NCI-H2196 treated with DMSO at 0.1 percent for 48 hours (cell line): ENCODE measurements around the gene MED15.

Source experiments
- DNase-seq: peaks from one replicate; lab custom pipeline; 2025; ENCODE audit not compliant: unreplicated experiment; lab: John Stamatoyannopoulos, UW

MED15 gene

DNA sequence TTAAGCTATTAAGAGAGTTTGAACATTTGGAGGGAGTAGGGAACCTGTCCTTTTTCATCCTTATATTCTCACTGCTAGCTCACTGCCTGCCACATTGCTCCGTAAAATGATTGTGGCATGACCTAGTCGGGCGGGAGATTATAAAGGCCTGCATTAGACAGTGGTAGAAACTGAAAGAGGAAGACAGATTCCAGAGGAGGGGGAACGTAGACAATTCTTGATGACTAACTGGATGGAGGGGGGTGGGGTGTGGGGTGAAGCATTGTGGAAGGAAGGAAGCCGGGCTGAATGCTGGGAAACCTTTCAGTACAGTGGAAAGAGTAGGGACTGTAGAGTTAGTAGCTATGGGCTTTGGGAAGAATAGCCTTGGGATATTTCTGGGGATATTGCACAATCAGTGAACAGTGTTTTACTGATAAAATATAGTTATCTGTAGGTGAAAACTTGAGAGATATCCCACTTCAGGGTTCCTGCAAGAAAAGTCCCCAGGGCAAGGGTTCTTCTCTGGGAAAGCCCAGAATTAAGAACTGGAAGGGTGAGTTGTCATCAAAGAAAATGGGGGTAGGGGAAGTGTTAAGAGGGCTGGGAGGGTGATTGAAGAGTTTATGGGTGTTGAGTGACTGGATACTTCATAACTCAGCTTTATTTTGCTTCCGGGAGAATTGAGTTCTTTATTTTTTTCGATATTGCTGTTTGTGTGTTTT, 2.1 kb downstream of the MED15 start:
- no peak for DNase-seq

DNA sequence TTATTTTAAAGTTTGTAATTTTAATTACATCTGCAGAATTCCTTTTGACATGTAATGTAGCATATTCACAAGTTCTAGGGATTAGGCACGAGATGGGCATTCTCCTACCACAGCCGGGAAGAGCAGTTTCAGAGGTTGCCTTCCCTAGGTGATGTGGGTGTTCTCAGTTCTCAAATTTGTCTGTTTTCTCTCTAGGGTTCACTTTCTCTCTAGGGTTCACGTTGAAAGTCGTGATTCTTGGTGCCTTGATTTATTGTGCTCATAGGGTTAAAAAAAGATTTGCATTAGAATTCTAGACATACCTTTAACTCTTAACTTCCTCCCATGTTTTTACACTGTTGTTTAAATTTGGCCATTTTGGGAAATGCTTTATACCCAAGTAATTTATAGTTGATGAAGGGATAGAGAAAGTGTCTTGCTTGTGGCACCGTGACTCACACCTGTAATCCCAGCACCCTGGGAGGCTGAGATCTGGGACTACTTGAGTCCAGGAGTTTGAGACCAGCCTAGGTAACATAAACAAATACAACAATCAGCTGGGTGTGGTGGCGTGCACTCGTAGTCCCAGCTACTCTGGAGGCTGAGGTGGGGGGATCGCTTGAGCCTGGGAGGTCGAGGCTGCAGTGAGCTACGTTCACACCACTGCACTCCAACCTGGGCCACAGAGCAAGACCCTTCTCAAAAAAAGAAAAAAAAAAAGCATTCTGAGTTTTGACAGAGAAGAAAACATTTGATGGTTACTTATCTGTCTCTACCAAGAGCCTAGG, 3.6 kb downstream of the MED15 start:
- no peak for DNase-seq

DNA sequence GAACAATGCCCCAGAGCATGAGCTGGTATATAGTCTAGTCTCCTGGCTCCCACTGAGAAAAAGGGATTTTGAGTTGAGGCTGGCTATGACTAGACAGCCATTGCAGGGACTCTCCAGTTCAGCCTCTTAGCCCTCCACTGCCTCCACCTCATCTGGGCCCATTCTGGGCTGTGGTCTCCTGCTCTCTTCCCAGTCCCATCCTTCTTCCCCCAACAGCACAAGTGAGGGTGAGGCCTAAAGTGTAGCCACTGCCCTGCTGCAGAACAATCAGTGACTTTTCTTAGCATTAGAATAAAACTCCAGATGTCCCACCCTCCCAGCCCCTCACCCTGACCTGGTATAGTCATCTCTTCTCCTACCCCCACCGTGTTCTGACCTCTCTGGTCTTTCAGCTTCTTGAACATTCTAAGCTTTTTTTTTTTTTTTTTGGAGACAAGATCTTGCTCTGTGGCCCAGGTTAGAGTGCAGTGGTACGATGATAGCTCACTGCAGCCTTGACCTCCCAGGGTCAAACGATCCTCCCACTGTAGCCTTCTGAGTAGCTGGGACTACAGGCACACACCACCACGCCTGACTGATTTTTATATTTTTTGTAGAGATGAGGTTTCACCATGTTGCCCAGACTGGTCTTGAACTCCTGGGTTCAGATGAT, 4.3 kb downstream of the MED15 start:
- DNase-seq, result no peak

DNA sequence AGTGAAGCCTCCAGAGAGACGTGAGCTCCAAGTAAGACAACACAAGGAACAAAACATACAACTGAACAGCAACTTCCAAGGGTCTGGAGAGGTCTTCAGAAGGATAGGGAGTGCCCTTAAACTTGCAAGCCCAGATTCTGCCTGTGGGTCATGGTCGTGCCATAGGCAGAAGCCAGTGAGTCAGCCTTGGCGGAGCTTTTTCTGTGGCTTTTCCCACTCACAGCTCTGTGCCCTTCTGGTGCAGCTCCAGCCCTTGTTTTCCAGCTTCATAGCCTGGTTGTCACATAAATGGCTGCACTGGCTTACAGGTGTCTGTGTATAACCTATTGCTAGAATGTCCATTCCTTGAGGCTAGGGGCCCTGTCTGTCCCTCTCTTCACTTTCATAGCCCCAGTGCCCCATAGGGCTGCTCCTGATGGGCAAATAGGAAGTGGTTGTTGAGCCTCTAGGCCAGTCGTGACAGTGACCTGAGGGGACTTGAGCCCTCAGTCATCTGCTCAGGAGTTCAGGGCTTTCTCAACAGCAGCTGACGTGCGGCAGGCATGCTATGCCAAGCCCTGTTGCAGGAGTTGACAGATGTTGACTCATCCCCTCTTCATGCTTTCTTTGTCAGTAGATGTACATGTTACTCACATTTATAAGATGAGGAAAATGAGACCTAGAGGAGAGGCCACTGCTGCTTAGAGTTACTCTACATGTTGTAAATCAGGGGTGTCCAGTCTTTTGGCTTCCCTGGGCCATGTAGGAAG, 7.4 kb downstream of the MED15 start:
- DNase-seq, result no peak

DNA sequence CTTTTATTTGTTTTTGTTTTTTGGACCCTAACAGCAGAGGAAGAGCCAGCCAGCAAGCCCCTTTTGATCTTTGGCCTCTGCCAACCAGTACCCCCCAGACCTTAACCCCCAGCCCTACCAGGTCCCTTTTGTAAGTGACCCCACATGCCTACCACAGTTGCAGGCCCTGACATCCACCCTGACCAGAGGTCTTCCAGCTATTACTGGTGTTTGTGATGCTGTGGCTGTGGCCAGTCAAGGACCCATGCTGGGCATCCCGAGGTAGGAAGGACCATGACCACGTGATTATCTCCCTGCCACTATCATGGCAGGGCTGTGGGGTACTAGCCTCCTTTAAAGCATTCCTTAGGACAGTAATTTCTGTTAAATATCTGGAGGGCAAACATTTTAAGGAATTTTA, 9.0 kb downstream of the MED15 start:
- no peak for DNase-seq

DNA sequence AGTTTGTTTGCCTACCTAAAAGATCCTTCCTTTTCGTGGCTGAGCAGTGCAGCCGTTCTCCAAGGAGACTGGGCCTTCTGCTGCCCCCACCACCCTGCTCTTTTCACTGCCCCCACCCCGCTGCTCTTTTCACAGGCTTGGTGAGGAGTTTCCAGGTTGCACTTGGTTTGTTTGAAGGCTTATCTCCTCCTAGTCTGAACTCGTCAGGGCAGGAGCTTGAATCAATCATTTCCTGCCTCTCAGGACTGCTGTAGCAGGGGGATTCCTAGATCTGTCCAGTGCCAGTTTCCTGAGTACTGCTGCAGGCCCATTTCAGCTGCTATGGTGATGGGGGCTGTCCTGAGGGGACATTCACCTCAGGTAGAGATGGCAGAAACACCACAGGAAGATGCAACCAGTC, 10.0 kb downstream of the MED15 start:
- DNase-seq, result no peak

DNA sequence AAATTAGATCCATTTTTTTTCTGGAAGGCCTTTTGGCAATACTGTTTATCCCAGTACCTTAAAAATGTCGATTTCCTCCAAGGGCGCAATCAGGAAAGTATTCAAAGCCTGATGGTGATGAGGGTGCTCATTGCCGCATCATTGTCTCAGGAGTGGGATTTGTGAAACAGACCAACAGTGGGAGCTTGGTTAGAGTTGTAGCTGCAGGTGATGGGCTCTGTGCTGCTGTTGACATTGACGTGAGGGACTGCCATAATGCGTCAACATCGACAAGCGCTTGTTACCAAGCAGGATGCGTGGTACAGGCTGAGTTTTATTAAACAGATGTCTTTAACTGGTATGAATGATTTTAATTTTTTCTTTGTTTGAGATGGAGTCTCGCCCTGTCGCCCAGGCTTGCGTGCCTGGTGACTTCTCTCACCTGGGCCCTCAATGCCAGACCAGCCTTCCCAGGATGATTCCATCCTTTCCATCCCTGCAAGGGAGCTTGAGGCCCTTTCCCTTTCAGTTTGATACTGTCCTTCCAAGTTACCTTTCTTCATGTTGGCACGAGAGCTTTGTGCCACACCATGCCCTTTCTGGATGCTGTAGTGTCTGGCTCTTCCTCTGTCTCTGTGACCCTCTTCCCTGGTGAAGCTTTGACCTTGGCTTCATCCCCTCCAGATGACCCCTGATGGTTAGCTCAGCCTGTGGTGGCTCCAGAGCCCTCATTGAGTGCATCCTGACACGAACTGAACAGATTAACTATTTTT, 10.6 kb downstream of the MED15 start:
- no peak for DNase-seq

DNA sequence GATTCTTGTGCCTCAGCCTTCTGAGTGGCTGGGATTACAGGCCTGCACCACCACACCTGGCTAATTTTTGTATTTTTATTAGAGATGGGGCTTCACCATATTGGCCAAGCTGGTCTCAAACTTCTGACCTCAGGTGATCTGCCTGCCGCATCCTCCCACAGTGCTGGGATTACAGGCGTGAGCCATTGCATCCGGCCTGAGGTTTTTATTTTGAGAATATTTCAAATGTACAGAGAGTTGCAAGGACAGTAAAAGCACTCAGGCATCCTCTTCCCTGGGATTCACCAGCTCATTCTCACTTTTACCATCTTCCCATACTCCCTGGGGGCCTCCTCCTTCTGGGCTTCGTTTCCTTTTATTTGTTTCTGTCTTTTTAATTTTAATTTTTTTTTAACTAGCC, 12.1 kb downstream of the MED15 start:
- no peak for DNase-seq

DNA sequence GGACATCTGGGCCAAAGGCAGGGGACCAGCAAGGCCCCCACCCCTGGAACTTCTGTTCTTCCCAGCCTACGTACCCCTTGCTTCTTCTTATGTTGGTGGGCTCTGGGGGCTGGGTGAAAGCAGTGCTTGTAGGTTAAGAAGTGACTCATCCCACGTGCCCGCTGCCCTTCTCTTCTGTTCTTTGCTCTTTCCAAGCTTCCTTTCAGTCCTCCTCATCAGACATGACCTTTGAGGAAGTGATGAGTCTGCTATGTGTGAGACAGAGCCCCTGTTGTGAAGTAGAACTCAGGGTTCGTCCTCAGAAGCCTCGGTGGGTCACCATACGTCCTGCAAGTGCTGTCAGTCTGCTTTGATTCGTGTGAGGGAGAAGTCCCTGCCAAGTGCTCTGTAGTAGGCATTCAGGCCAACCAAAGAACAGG, 12.7 kb downstream of the MED15 start:
- no peak for DNase-seq

DNA sequence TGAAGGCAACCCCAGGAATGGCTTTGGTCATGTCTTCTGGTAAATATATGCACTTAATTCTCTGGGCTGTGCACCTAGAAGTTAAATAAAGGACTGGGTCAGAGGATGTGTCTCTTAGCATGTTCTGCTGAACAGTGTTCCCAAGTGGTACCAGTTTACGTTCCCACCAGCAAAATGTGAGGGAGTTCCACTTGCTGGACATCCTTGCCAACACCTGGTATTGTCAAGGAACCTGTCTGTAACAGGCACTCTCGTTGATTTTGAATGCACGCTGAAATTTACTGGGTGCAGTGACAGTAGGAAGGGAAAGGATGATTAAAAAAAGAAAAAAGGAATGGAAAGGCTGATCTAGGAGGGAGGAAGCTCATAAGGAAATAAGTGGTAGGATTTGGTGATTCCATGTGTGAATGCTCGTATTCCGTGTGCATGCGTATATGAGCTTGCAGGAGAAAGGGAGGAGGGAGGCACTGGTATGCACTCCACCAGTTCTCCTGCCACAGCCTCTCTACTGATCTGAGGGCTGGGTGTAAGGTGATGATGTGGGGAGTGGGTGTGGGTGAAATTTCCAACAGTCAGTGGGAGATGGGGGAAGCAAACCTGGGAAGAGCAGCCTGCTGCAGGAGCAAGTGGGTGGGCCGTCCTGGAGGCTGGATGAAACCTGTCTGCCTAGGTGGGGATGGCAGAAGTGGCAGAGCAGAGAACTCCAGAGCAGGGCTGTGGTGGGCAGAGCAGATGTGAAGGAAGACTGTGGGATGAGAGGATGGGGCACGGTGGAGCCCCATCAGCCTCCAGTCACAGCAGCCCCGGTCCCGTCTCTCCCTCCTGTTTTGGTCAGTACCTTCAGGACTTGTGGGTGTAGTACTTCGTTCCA, 15.0 kb downstream of the MED15 start:
- DNase-seq, result no peak

DNA sequence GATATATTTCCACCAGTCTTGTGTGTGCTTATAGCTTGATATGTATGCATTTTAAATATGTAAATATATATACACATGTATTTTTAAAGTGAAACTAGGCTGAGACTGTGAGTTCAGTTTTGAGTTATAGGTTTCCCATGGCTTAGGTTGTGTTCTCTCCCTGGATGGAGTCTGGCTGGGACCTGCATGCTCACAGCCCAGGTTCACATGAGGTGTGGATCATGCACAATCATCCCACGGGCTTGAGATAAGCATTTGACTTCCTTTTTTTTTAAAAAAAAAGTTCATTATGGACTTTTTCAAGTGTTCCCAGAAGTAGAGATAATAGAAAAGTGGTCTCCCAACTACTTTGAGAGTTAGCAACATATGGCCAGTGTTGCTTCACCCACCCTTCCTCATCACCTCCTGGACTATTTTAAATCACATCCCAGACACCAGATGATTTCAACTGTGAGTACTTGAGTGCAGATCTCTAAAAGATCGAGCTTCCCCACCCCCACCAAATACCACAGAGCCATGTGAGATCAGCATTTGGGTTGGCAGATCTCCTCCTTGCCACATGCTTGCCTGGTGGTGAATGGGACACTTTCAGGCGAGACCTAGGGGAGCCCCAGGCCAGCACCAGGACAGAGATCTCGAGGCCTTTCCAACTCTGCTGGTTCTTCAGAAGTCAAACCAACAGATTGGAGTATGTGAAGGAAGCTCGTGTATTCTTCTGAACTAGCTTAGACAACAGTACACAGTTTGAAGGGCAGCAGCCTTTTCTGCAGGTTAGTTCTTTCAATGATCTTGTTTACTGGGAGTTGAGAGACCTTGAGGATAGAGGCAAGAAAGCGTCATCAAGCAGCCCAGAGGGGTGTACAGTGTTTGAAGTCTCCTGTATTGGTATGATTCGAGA, 15.9 kb downstream of the MED15 start:
- no peak for DNase-seq

DNA sequence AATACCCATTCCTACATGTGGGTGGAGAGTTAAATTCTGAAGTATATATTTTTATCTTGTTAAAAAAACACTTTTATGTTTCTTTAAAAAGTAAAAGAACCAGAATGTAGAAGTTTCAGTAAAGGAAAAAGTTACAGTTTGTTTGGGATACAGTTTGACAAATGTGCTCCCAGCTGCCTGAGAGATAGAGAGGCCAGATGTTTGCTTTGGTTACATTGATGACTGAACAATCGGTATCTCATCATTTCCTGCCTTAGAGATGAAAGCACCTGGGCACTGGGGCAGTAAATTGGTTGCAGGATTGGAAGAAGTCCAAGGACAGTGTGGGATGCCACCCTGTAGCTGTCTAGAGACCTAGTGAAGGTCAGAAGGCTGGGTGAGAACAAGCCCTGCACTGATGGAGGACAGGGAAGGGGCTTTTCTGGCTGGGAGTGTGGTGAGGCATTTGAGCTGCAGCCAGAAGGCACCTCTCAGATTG, 16.6 kb downstream of the MED15 start:
- no peak for DNase-seq

DNA sequence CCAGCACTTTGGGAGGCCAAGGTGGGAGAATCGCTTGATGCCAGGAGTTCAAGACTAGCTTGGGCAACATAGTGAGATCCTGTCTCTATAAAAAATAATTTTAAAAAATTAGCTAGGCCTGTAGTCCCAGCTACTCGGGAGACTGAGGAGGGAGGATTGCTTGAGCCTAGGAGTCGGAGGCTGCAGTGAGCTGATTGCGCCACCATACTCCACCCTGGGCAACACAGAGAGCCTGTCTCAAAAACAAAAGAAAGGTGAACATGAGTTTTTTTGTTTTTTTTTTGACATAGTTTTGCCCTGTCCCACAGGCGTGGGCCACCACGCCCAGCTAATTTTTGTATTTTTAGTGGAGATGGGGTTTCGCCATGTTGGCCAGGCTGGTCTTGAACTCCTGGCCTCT, 17.6 kb downstream of the MED15 start:
- no peak for DNase-seq

DNA sequence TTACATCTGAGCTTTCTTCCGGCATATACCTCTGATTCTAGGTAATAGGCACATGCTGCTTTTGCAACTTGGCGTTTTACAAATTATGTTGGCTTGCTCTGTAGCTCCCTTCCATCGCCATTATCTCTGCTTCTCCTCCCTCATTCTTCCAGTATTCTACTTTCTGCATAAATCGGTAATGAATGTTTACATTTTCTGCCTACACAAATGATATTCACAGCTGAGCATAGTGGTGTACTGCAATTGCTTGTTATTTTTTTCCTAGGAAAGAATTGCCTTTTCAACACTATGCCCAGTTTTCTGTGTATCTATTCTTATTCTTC, 18.9 kb downstream of the MED15 start:
- DNase-seq, result no peak

DNA sequence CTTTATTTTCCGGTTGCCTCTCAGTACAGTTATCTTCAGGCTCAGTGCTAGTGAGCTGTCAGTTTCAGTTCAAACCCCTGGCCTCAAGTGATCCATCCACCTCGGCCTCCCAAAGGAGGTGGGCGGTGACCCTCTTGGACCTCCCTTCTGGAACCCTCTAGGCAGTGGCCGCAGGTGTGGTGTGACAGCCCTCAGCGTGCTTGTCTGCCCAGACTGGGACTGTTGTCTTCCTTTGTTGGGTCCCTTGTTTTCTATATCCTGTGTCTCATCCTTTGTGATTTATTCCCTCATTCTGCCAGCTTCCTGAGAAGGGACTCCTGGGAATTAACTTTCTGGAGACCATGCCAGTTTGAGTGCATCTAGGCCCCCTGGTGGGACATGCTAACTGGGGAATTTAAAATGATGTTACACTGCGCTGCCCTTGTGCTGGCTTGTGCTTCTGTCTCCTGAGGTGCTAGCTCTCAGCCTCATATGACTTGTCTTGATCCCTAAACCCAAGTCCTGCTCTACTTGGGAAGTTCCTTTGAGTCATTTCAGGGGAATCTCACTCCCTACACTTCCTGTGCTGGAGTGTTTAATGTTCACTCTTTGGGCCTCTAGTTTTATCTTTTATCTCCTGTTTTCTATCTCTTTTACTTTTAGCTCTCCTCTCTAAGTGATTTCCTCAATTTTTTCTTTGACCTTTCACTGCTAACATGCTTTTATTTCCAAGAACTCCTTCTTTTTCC, 19.4 kb downstream of the MED15 start:
- no peak for DNase-seq

DNA sequence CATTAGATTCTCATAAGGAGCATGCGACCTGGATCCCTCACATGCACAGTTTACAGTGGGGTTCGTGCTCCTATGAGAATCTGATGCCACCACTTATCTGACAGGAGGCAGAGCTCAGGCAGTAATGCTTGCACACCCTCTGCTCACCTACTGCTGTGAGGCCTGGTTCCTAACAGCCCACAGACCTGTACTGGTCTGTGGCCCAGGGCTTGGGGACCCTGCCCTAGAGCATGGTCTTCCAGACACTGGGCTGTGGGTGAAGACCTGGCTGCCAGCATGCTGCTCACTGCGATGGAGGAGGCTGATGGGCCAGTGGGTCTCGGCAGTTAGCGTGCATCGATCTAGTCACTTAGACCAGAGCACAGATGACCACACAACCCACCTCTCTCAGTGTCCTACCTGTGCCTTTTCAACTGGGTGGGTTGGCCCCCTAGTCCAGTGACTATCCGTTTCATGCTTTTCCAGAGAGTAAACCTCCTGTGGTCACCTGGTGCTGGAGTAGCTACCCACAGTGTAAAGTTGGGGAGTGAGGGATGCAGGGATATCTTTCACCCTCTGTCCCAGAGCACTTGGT, 21.1 kb downstream of the MED15 start:
- DNase-seq, result no peak

DNA sequence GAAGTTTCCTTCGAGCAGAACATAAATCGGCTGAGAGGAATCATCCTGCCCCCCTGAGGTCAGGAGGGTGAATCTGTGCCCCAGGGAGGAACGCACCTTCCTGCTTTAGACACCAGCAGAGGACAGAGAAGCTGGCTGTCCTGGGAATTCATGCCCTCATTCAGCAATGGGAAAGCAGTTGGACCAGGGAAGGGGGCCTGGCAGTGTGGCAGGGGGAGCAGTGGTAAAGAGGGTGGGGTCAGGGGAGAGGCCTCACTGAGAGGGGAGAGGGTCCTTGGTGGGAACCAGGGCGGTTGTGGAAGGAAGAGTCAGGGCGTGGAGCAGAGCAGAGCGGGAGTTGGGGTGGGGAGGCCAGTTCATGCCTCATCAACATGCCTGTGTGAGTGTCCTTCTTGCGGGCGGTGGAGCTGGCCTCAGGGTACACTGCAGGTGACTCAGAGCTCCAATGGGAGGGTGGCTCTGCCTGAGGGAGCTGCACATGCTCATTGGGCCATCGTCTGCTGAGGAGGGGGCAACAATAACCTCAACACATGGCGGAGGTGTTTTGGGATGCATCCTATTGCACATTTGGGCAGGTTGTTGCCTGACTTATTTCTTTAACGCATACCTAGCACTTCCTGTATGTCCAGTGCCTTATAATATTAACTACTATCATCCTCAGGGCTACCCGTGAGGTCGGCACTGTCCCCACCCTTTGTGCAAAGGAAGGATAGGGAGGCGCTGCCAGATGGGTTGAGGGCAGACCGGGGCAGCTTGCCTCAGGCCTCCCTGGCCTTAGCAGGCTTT, 23.2 kb downstream of the MED15 start:
- DNase-seq, result no peak
